ENCODE results near the gene TNFRSF13B. TPM values are rescaled to one million over a fixed set of nuclear protein-coding genes. Genes with fewer than 3 reads are reported as not detected.

TNFRSF13B gene
- polyA plus RNA-seq, 1 donor (not counting 4 experiments of a cell fraction or from before 2014, with no cell fraction given): not detected

DNA sequence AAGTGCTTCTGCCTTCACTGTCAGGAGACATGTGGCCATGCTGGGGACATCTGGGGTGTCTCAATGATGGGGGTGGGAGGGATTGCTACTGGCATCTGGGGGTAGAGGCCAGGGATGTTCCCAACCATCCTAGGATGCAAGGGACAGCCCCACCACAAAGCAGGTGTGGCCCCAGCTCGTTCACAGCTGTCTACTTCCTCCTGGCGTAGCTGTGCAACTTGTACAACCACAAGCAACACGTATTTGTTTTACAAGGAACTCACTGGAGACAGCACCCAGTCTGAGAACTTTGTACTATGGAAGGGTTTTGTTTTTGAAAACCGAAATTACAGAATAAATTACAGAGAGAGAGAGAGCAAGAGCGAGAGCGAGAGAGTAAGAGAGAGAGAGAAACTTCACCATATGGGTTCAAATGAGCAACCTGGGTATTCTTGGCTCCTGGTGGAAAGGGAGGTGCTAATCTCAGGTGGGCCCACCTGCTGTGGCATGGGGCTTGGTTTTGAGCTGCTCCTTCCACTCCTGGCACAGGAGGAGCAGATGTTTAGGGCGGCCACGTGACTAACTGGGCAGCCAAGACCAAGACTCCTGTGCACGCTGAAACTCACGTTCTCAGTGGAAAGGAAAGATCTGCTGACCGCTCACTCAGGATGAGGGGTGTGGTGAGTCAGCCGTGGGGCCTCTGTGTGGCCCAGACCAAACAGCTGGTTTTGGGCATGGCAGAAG is 17.5 kb upstream of the TNFRSF13B start:
- H3K36me3 ChIP-seq (ENCODE audit: control insufficient read depth in 2 of 2, extremely low read depth in 1 of 2, insufficient read depth in 2 of 2, low read length in 2 of 2): no peaks in the 10 kb centered on the region
- H3K4me1 ChIP-seq (ENCODE audit: control insufficient read depth, extremely low read depth, insufficient read depth, low read length): no peaks in the 10 kb centered on the region
- no peak overlapping the region for H3K4me2 ChIP-seq (ENCODE audit: control insufficient read depth, extremely low read depth, insufficient read depth, low read depth, low read length)
- no peak overlapping the region for H3K9ac ChIP-seq (ENCODE audit: control insufficient read depth, extremely low read depth, insufficient read depth, low read length)
- TF ChIP-seq EZH2 (IDR thresholded peaks at IDR 0.05; ENCODE audit: low read length): no peak
- TF ChIP-seq, protein P1, sequence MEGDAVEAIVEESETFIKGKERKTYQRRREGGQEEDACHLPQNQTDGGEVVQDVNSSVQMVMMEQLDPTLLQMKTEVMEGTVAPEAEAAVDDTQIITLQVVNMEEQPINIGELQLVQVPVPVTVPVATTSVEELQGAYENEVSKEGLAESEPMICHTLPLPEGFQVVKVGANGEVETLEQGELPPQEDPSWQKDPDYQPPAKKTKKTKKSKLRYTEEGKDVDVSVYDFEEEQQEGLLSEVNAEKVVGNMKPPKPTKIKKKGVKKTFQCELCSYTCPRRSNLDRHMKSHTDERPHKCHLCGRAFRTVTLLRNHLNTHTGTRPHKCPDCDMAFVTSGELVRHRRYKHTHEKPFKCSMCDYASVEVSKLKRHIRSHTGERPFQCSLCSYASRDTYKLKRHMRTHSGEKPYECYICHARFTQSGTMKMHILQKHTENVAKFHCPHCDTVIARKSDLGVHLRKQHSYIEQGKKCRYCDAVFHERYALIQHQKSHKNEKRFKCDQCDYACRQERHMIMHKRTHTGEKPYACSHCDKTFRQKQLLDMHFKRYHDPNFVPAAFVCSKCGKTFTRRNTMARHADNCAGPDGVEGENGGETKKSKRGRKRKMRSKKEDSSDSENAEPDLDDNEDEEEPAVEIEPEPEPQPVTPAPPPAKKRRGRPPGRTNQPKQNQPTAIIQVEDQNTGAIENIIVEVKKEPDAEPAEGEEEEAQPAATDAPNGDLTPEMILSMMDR (optimal IDR thresholded peaks at IDR 0.05 in 1 of 3, IDR thresholded peaks at IDR 0.05 in 1 of 3, conservative IDR thresholded peaks at IDR 0.05 in 1 of 3; ENCODE audit: extremely low read depth in 1 of 3, insufficient read depth in 2 of 3, low read length in 3 of 3): no peak
- H3K27me3 ChIP-seq (ENCODE audit: control insufficient read depth, extremely low read depth, insufficient read depth, low read length): no peaks in the 10 kb centered on the region
- H3K27ac ChIP-seq (ENCODE audit: control insufficient read depth, insufficient read depth, low read length): no peak overlapping the region
- FAIRE-seq (no peak), DNase-seq (ENCODE audit: low read depth, low spot score) (no peak)
- no peaks in the 10 kb centered on the region for H3K79me2 ChIP-seq (ENCODE audit: control insufficient read depth, insufficient read depth, low read length)
- no peak overlapping the region for H3K4me3 ChIP-seq (ENCODE audit: control insufficient read depth in 2 of 3, extremely low read depth in 1 of 3, insufficient read depth in 2 of 3, low read depth in 1 of 3, low read length in 3 of 3)
- H3K9me3 ChIP-seq (ENCODE audit: control insufficient read depth, low read depth, low read length): no peaks in the 10 kb centered on the region
- H2AFZ ChIP-seq (ENCODE audit: control insufficient read depth, low read length): no peak overlapping the region
- dilution Hi-C loops (cut with MboI; ENCODE audit: extremely low pct_ligation_motif_present, low sequenced_read_pairs): no loop called here
- H4K20me1 ChIP-seq (ENCODE audit: control insufficient read depth, extremely low read depth, insufficient read depth, low read length): no peaks in the 10 kb centered on the region
- H3K9me1 ChIP-seq (ENCODE audit: control insufficient read depth, extremely low read depth, insufficient read depth, low read length): no peaks in the 10 kb centered on the region

DNA sequence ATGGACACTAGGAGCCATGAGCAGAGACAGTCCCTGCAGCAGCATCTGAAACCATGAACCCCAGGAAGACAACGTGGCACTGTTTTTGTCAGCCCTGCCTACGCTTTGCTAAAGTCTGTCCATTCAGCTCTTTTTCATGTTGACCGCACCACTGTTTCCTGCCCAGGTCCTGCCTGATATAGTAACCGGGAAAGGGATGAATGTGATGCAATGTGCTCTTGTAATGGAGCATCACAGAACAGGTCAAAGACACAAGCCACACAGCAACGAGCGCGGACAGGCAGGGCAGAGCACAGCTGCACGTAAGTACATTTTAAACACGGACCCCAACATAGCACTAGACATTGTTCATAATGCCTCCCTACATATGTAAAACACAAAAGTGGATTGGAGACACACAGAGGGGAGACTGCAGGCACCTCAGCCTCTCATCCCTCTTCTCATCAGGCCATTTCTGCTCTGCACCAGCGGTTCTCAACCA is 16.9 kb upstream of the TNFRSF13B start:
- Histone ChIP-seq H3K9me3 (ENCODE audit: control insufficient read depth, low read depth, low read length) (no peaks in the 10 kb centered on the region), H2AFZ (ENCODE audit: control insufficient read depth, low read length) (no peak overlapping the region), H4K20me1 (ENCODE audit: control insufficient read depth, extremely low read depth, insufficient read depth, low read length) (no peaks in the 10 kb centered on the region), H3K36me3 (ENCODE audit: control insufficient read depth in 2 of 2, extremely low read depth in 1 of 2, insufficient read depth in 2 of 2, low read length in 2 of 2) (no peaks in the 10 kb centered on the region), H3K9me1 (ENCODE audit: control insufficient read depth, extremely low read depth, insufficient read depth, low read length) (no peaks in the 10 kb centered on the region), H3K79me2 (ENCODE audit: control insufficient read depth, insufficient read depth, low read length) (no peaks in the 10 kb centered on the region), H3K4me2 (ENCODE audit: control insufficient read depth, extremely low read depth, insufficient read depth, low read depth, low read length) (no peak overlapping the region), H3K27me3 (ENCODE audit: control insufficient read depth, extremely low read depth, insufficient read depth, low read length) (no peaks in the 10 kb centered on the region), H3K4me1 (ENCODE audit: control insufficient read depth, extremely low read depth, insufficient read depth, low read length) (no peaks in the 10 kb centered on the region), H3K4me3 (ENCODE audit: control insufficient read depth in 2 of 3, extremely low read depth in 1 of 3, insufficient read depth in 2 of 3, low read depth in 1 of 3, low read length in 3 of 3) (no peak overlapping the region), H3K27ac (ENCODE audit: control insufficient read depth, insufficient read depth, low read length) (no peak overlapping the region), H3K9ac (ENCODE audit: control insufficient read depth, extremely low read depth, insufficient read depth, low read length) (no peak overlapping the region)
- FAIRE-seq (no peak), DNase-seq (ENCODE audit: low read depth, low spot score) (no peak)
- dilution Hi-C loops (cut with MboI; ENCODE audit: extremely low pct_ligation_motif_present, low sequenced_read_pairs): no loop called here
- no peak for TF ChIP-seq EZH2 (IDR thresholded peaks at IDR 0.05; ENCODE audit: low read length)
- TF ChIP-seq, protein P1 (optimal IDR thresholded peaks at IDR 0.05 in 1 of 3, IDR thresholded peaks at IDR 0.05 in 1 of 3, conservative IDR thresholded peaks at IDR 0.05 in 1 of 3; ENCODE audit: extremely low read depth in 1 of 3, insufficient read depth in 2 of 3, low read length in 3 of 3): no peak
